Liver (tissue), 9 donors: ENCODE measurements around the gene SNX9. TPM values are rescaled to one million over a fixed set of nuclear protein-coding genes. Genes with fewer than 3 reads are reported as not detected.

Experiments used
- DNase-seq: peaks from one replicate; pipeline ENCODE4 v3.0.0-alpha.2; 2017; ENCODE audit warnings: low spot score
- H3K27ac ChIP-seq, 2 donors: one replicate each; pipeline ENCODE4 v1.7.0; 2013; ENCODE audit warnings: inconsistent platforms in 2 of 2, low read length in 2 of 2, control low read depth in 1 of 2, low read depth in 1 of 2, mild to moderate bottlenecking in 1 of 2
- H3K27me3 ChIP-seq, 4 donors: one replicate each; pipeline versions ENCODE4 v1.6.1 to v1.7.0; 2013; ENCODE audit warnings: low read length in 3 of 4, inconsistent platforms in 1 of 4, mild to moderate bottlenecking in 1 of 4, moderate library complexity in 1 of 4; ENCODE audit not compliant: control insufficient read depth in 4 of 4, insufficient read depth in 4 of 4
- H3K36me3 ChIP-seq, 4 donors: one replicate each; pipeline versions ENCODE4 v1.6.1 to v1.7.0; 2013; ENCODE audit warnings: low read length in 3 of 4, mild to moderate bottlenecking in 3 of 4, low read depth in 1 of 4, moderate library complexity in 1 of 4; ENCODE audit not compliant: control insufficient read depth in 4 of 4, insufficient read depth in 3 of 4
- H3K4me1 ChIP-seq, 4 donors: one replicate each; pipeline versions ENCODE4 v1.6.1 to v1.7.0; 2013; ENCODE audit warnings: low read length in 3 of 4, mild to moderate bottlenecking in 3 of 4, moderate library complexity in 1 of 4; ENCODE audit not compliant: control insufficient read depth in 4 of 4, insufficient read depth in 4 of 4
- H3K4me3 ChIP-seq, 3 donors: one replicate each; pipeline versions ENCODE4 v1.6.1 to v1.7.0; 2013; ENCODE audit warnings: low read length in 3 of 3, control low read depth in 1 of 3, low read depth in 1 of 3, mild to moderate bottlenecking in 1 of 3
- H3K9ac ChIP-seq, 2 donors: one replicate each; pipeline ENCODE4 v1.7.0; 2013; ENCODE audit warnings: low read length in 2 of 2, mild to moderate bottlenecking in 2 of 2, moderate library complexity in 2 of 2, control low read depth in 1 of 2, low read depth in 1 of 2
- H3K9me3 ChIP-seq, 4 donors: one replicate each; pipeline versions ENCODE4 v1.6.1 to v1.7.0; 2013; ENCODE audit warnings: low read length in 3 of 4; ENCODE audit not compliant: control insufficient read depth in 4 of 4
- FOXA1 ChIP-seq: IDR thresholded peaks from 2 replicates; pipeline ENCODE4 v1.6.1; 2016; ENCODE audit warnings: antibody characterized with exemption
- FOXA2 ChIP-seq: IDR thresholded peaks from 2 replicates; pipeline ENCODE4 v1.6.1; 2016; ENCODE audit warnings: antibody characterized with exemption
- HNF4G ChIP-seq: IDR thresholded peaks from 2 replicates; pipeline ENCODE4 v1.6.1; 2016; ENCODE audit warnings: antibody characterized with exemption
- NR2F2 ChIP-seq: IDR thresholded peaks from 2 replicates; pipeline ENCODE4 v1.6.1; 2016; ENCODE audit warnings: antibody characterized with exemption
- RAD21 ChIP-seq, 2 donors: IDR thresholded peaks; 2 replicates each; pipeline ENCODE4 v1.6.1; 2016; ENCODE audit warnings: antibody characterized with exemption in 2 of 2, mild to moderate bottlenecking in 2 of 2
- RXRA ChIP-seq, 2 donors: IDR thresholded peaks; 2 replicates each; pipeline ENCODE4 v1.6.1; 2017 to 2018; ENCODE audit warnings: antibody characterized with exemption in 2 of 2, mild to moderate bottlenecking in 1 of 2
- TAF1 ChIP-seq: conservative IDR thresholded peaks from 2 replicates; pipeline ENCODE4 v1.6.1; 2016; ENCODE audit warnings: antibody characterized with exemption, mild to moderate bottlenecking
- WGBS: extraction: QIAGEN DNeasy Blood & Tissue Kit; methylation state at CpG from one replicate; pipeline ENCODE4 v1.1.7; 2013; 5-methylcytosine and 5-hydroxymethylcytosine counted together
- polyA plus RNA-seq, 2 donors: library from polyadenylated mRNA; stranded (reverse) in 1 of 2; unstranded in 1 of 2; fragments of 200-250 nt in 1 of 2; fragments of >200 nt in 1 of 2; fragmentation: Nextera tagmentation in 1 of 2; extraction: Ambion mirVana in 1 of 2; gene quantifications; one replicate each; pipeline versions ENCODE4 v1.2.1 to v1.2.3, GENCODE V29; 2013 to 2015
- total RNA-seq, 2 donors: library from RNA; depleted of rRNA; stranded (reverse); fragments of >200 nt; gene quantifications; one replicate each; pipeline ENCODE4 v1.2.3, GENCODE V29; 2014
- TF ChIP-seq, protein P1 (sequence below): fragments of 150-350 bp; IDR thresholded peaks from 2 replicates; pipeline ENCODE4 v1.5.1; 2017; ENCODE audit warnings: improper control_type of control experiment, low read depth, low read length; ENCODE audit not compliant: missing input control
- TF ChIP-seq, protein P2 (sequence below): IDR thresholded peaks from 2 replicates; pipeline ENCODE4 v1.6.1; 2016; ENCODE audit warnings: antibody characterized with exemption
- TF ChIP-seq, protein P3 (sequence below): IDR thresholded peaks from 2 replicates; pipeline ENCODE4 v1.6.1; 2016; ENCODE audit warnings: antibody characterized with exemption, mild to moderate bottlenecking
- TF ChIP-seq, protein P4 (sequence below): IDR thresholded peaks from 2 replicates; pipeline ENCODE4 v1.6.1; 2016; ENCODE audit warnings: antibody characterized with exemption
- donor health status: healthy.
- donor health status: healthy.
- donor health status: healthy.
- donor health status: healthy.
- donor health status: healthy.

Gene SNX9
- total and polyA plus RNA-seq, 4 donors: 16.4 to 31.0 (median 22.3) TPM

DNA sequence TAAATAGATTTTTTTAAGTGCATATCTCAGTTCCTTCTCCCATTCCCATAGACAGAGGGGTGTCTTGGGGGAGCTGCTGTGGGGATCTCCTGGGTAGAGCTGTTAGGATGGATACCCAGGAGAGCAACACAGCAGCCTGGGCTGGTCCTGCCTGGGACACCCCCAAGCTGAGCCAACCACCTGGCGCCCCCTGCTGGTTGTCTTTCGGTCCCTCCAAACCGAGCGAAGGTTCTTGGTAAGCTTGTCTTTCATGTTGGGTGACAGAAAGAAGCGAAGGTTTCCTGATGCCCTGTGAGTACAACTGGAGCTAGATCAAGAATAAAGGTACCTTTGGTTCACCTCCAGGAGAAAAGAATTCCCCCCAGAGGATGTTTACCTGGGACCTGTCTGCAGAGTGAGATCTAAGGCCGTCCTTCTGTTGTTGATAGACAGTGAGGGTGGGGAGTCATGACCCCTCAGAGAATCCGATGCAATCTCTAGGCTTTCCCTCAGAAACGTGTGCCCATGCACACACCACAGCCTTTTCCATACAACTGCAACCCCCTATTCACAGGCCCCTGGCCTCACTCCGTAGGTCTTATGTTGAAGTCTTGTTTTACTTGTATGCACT, 50.8 kb downstream of the SNX9 start:
- TF ChIP-seq, protein P1, sequence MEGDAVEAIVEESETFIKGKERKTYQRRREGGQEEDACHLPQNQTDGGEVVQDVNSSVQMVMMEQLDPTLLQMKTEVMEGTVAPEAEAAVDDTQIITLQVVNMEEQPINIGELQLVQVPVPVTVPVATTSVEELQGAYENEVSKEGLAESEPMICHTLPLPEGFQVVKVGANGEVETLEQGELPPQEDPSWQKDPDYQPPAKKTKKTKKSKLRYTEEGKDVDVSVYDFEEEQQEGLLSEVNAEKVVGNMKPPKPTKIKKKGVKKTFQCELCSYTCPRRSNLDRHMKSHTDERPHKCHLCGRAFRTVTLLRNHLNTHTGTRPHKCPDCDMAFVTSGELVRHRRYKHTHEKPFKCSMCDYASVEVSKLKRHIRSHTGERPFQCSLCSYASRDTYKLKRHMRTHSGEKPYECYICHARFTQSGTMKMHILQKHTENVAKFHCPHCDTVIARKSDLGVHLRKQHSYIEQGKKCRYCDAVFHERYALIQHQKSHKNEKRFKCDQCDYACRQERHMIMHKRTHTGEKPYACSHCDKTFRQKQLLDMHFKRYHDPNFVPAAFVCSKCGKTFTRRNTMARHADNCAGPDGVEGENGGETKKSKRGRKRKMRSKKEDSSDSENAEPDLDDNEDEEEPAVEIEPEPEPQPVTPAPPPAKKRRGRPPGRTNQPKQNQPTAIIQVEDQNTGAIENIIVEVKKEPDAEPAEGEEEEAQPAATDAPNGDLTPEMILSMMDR: peak; percentile 68
- peak; percentile 85 to 93 for TF ChIP-seq RAD21 (IDR thresholded peaks at IDR 0.05)
- TF ChIP-seq NR2F2: no peak
- TF ChIP-seq, protein P2, sequence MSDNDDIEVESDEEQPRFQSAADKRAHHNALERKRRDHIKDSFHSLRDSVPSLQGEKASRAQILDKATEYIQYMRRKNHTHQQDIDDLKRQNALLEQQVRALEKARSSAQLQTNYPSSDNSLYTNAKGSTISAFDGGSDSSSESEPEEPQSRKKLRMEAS: no peak
- TF ChIP-seq FOXA2: no peak
- 57% methylated on average over 9 of the region's 9 CpGs for WGBS
- Histone ChIP-seq H3K4me1 (peaks cover 0 to 4% (median 0%) of the 10 kb centered on the region in 4 donors), H3K27ac (no peak overlapping the region), H3K9me3 (no peaks in the 10 kb centered on the region), H3K27me3 (no peaks in the 10 kb centered on the region), H3K4me3 (no peak overlapping the region), H3K9ac (no peak overlapping the region), H3K36me3 (peaks cover 9 to 32% (median 20%) of the 10 kb centered on the region in 4 donors)
- peak; percentile 89 for DNase-seq

DNA sequence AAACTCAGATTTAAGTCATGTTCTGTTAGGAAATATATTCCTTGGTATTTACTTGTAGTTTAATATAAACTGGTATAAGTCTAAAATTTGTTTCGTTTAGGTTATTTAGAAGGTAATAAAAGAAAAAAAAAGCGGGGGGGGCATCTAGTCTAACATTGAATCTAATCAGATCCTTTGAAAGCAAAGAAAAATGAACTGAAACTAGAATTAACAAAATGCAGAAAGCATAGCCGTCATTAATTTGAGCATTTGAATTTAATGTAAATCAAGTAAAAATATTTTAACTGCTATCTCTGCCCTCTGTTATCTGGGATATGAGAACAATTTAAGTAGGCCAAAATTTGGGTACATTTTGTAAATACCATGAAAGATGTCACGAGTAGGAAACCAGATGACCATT, 54.1 kb downstream of the SNX9 start:
- Histone ChIP-seq H3K9ac (no peak overlapping the region), H3K4me1 (no peaks in the 10 kb centered on the region), H3K4me3 (no peak overlapping the region), H3K36me3 (peaks cover 9 to 24% (median 16%) of the 10 kb centered on the region in 4 donors), H3K27me3 (no peaks in the 10 kb centered on the region), H3K27ac (no peak overlapping the region), H3K9me3 (no peaks in the 10 kb centered on the region)
- WGBS: 93% methylated on average over 4 of the region's 4 CpGs
- DNase-seq: no peak
- TF ChIP-seq, protein P2: no peak
- TF ChIP-seq, protein P3, sequence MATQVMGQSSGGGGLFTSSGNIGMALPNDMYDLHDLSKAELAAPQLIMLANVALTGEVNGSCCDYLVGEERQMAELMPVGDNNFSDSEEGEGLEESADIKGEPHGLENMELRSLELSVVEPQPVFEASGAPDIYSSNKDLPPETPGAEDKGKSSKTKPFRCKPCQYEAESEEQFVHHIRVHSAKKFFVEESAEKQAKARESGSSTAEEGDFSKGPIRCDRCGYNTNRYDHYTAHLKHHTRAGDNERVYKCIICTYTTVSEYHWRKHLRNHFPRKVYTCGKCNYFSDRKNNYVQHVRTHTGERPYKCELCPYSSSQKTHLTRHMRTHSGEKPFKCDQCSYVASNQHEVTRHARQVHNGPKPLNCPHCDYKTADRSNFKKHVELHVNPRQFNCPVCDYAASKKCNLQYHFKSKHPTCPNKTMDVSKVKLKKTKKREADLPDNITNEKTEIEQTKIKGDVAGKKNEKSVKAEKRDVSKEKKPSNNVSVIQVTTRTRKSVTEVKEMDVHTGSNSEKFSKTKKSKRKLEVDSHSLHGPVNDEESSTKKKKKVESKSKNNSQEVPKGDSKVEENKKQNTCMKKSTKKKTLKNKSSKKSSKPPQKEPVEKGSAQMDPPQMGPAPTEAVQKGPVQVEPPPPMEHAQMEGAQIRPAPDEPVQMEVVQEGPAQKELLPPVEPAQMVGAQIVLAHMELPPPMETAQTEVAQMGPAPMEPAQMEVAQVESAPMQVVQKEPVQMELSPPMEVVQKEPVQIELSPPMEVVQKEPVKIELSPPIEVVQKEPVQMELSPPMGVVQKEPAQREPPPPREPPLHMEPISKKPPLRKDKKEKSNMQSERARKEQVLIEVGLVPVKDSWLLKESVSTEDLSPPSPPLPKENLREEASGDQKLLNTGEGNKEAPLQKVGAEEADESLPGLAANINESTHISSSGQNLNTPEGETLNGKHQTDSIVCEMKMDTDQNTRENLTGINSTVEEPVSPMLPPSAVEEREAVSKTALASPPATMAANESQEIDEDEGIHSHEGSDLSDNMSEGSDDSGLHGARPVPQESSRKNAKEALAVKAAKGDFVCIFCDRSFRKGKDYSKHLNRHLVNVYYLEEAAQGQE: no peak

DNA sequence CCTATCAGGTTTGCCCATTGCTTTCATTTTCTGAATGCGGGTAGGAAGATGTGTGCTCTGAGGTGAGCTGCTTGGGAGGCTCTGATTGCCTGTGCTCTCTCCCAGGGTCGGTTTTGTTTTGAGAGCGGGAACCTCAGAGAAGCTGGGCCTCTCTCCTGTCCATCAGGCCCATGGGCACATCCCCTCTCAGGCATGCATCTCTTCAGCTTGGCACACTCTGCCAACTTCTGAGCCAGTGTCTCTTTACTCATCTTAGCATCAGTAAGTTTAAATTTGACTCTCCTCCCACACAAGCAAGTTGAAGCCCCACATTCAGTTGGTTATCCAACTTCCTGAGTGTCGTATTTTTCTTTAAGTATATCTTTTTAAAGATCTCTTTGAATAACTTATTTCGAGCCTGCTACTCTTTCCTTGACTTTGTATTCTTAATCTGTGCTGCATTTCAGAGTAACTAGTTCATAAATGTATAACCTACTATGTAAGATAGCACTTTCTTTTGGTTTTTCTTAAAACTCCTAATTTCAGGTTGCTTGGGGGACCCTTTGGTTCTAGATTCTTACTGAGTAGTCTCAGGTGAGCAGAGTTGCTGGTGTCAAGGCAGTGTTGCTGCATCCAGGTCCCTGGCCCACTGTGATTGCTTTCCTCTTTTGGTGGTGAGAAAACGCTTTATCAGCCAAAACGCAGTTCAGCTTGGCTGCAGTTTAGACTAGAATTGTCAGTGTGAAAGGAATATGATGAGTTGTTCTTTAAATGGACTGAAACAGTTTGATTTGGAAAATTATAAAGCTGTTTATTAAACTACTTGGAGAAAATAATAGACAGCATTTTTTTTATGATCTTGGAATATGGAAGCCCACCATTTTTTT, 54.8 kb downstream of the SNX9 start:
- no peak overlapping the region for H3K4me3 ChIP-seq
- peaks cover 9 to 25% (median 17%) of the 10 kb centered on the region in 4 donors for H3K36me3 ChIP-seq
- TF ChIP-seq TAF1 (no peak), RXRA (IDR thresholded peaks at IDR 0.05) (no peak), HNF4G (no peak), FOXA1 (no peak)
- TF ChIP-seq, protein P4, sequence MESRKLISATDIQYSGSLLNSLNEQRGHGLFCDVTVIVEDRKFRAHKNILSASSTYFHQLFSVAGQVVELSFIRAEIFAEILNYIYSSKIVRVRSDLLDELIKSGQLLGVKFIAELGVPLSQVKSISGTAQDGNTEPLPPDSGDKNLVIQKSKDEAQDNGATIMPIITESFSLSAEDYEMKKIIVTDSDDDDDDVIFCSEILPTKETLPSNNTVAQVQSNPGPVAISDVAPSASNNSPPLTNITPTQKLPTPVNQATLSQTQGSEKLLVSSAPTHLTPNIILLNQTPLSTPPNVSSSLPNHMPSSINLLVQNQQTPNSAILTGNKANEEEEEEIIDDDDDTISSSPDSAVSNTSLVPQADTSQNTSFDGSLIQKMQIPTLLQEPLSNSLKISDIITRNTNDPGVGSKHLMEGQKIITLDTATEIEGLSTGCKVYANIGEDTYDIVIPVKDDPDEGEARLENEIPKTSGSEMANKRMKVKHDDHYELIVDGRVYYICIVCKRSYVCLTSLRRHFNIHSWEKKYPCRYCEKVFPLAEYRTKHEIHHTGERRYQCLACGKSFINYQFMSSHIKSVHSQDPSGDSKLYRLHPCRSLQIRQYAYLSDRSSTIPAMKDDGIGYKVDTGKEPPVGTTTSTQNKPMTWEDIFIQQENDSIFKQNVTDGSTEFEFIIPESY: no peak
- H3K9ac ChIP-seq: no peak overlapping the region
- 89% methylated on average over 7 of the region's 7 CpGs for WGBS
- H3K9me3 ChIP-seq: no peaks in the 10 kb centered on the region
- no peak for DNase-seq
- no peaks in the 10 kb centered on the region for H3K4me1 ChIP-seq
- H3K27me3 ChIP-seq: no peaks in the 10 kb centered on the region
- no peak overlapping the region for H3K27ac ChIP-seq
